A673 (cell line): ENCODE data around the gene IL11RA. TPM values are rescaled to one million over a fixed set of nuclear protein-coding genes. Genes with fewer than 3 reads are reported as not detected.

Source experiments
- BruUV-seq: library from RNA; stranded (reverse); fragments of 400-500 nt; replicated peaks from 2 replicates; lab custom pipeline; 2021; lab: Mats Ljungman, UMichigan
- CTCF ChIA-PET: fragments of 300-600 bp; sonication (Branson Sonifier 250); formaldehyde crosslinking; loops from one replicate; lab custom pipeline; 2022; ENCODE audit warnings: antibody characterized with exemption; lab: Charles Lee
- POLR2A ChIA-PET: fragments of 300-600 bp; sonication (Branson Sonifier 250); formaldehyde crosslinking; loops from one replicate; lab custom pipeline; 2022; ENCODE audit warnings: antibody characterized with exemption; ENCODE audit not compliant: low non-redundant PET; lab: Charles Lee
- DNase-seq: peaks from one replicate; pipeline ENCODE4 v3.0.0-alpha.2; 2015; ENCODE audit warnings: low spot score
- H3K27ac ChIP-seq: fragments of 200-600 bp; sonication (generic); 2 replicates; pipeline ENCODE4 v1.5.1; 2016; ENCODE audit warnings: mixed run types, low read depth, mild to moderate bottlenecking, mixed read lengths, antibody characterized with exemption, low read length; ENCODE audit not compliant: poor library complexity, severe bottlenecking
- H3K27me3 ChIP-seq: fragments of 200-600 bp; sonication (generic); replicated peaks from 2 replicates; pipeline ENCODE4 v1.6.1; 2017; ENCODE audit warnings: mixed run types, low read depth, mild to moderate bottlenecking, mixed read lengths, antibody characterized with exemption, low read length; ENCODE audit not compliant: insufficient read depth, poor library complexity
- H3K36me3 ChIP-seq: fragments of 200-600 bp; sonication (generic); 2 replicates; pipeline ENCODE4 v1.6.1; 2016; ENCODE audit warnings: mixed run types, mild to moderate bottlenecking, mixed read lengths, antibody characterized with exemption, low read length; ENCODE audit not compliant: insufficient read depth, poor library complexity, severe bottlenecking
- H3K4me1 ChIP-seq: fragments of 200-600 bp; sonication (generic); 2 replicates; pipeline ENCODE4 v1.6.1; 2017; ENCODE audit warnings: mixed run types, mild to moderate bottlenecking, mixed read lengths, antibody characterized with exemption, low read length; ENCODE audit not compliant: insufficient read depth, poor library complexity, severe bottlenecking
- H3K4me3 ChIP-seq: fragments of 200-600 bp; sonication (generic); 2 replicates; pipeline ENCODE4 v1.5.1; 2016; ENCODE audit warnings: low read depth, mixed run types, mild to moderate bottlenecking, mixed read lengths, low read length; ENCODE audit not compliant: poor library complexity, severe bottlenecking
- H3K9me3 ChIP-seq: fragments of 200-600 bp; sonication (generic); 2 replicates; pipeline ENCODE4 v1.6.1; 2016; ENCODE audit warnings: mixed run types, low read depth, mild to moderate bottlenecking, mixed read lengths, antibody characterized with exemption, low read length; ENCODE audit not compliant: poor library complexity, severe bottlenecking
- CTCF ChIP-seq: fragments of 300-800, 200-600 bp; sonication (generic); conservative IDR thresholded peaks from 2 replicates; pipeline ENCODE4 v1.5.1; 2017; ENCODE audit warnings: low read depth, mild to moderate bottlenecking, antibody characterized with exemption, low read length, moderate library complexity, mixed read lengths
- EZH2 ChIP-seq: fragments of 200-600 bp; sonication (generic); IDR thresholded peaks from 2 replicates; pipeline ENCODE4 v1.6.1; 2017; ENCODE audit warnings: borderline replicate concordance, low read depth, mild to moderate bottlenecking, mixed read lengths, antibody characterized with exemption, low read length; ENCODE audit not compliant: poor library complexity, severe bottlenecking
- intact Hi-C: fragments of 100-400 bp; cut with micrococcal nuclease; formaldehyde crosslinking; loops from one replicate; pipeline ENCODE4 v1.10.0; 2022; ENCODE audit not compliant: unreplicated experiment
- total RNA-seq: library from RNA; stranded (reverse); gene quantifications from 2 replicates; pipeline ENCODE4 v1.2.3, GENCODE V29; 2021

Gene IL11RA
- total RNA-seq, 1 experiment from 2014 or later: 5.6 TPM

GRCh38 chr9:34635556-34635955 is 16.4 kb upstream of the IL11RA start:
- intact Hi-C loops: loop anchor here (2.0 kb wide), 1 partner anchor 23 kb away; the partner anchor contains the start of gene RPP25L
- no peak for DNase-seq
- TF ChIP-seq EZH2: no peak
- TF ChIP-seq CTCF: no peak
- Histone ChIP-seq H3K4me3 (peak overlapping the region; percentile 76), H3K27me3 (peaks cover 6% of the 10 kb centered on the region), H3K27ac (peak overlapping the region; percentile 8), H3K36me3 (peaks cover 14% of the 10 kb centered on the region), H3K4me1 (peaks cover 6% of the 10 kb centered on the region), H3K9me3 (no peaks in the 10 kb centered on the region)
- ChIA-PET CTCF (no interaction called here), POLR2A (no interaction called here)
- BruUV-seq: no TSS peak

- no peaks in the 10 kb centered on the region for H3K27me3 ChIP-seq
- no peak for TF ChIP-seq EZH2
- TF ChIP-seq CTCF: no peak
- DNase-seq: peak; percentile 30
- peak overlapping the region; percentile 76 for H3K4me3 ChIP-seq
- no peaks in the 10 kb centered on the region for H3K9me3 ChIP-seq
- intact Hi-C loops: no loop called here
- CTCF ChIA-PET: no interaction called here
- H3K36me3 ChIP-seq: peaks cover 14% of the 10 kb centered on the region
- H3K4me1 ChIP-seq: peaks cover 6% of the 10 kb centered on the region
- no TSS peak for BruUV-seq
- peak overlapping the region; percentile 87 for H3K27ac ChIP-seq
- POLR2A ChIA-PET: no interaction called here
Observed at GRCh38 chr9:34636791-34637355, 15.1 kb upstream of the IL11RA start.

- ChIA-PET POLR2A (no interaction called here), CTCF (interaction anchor here (0.5 kb wide), 1 partner anchor 317 kb away, joined by 6 read pairs; no protein-coding TSS in a partner anchor)
- Histone ChIP-seq H3K36me3 (peaks cover 14% of the 10 kb centered on the region), H3K27me3 (no peaks in the 10 kb centered on the region), H3K4me3 (peak within 1 kb of the TSS; percentile 76), H3K27ac (peak within 1 kb of the TSS; percentile 87), H3K9me3 (no peaks in the 10 kb centered on the region), H3K4me1 (peaks cover 6% of the 10 kb centered on the region)
- no TSS peak for BruUV-seq
- intact Hi-C loops: no loop called here
- TF ChIP-seq EZH2: no peak
- no peak for TF ChIP-seq CTCF
- DNase-seq: peak; percentile 96
Observed at GRCh38 chr9:34637356-34638137, 14.4 kb upstream of the IL11RA start, which contains the start of gene SIGMAR1. SIGMAR1 (minus strand) TSS chr9:34637787; CDS start chr9:34637697, 90 bp downstream.
